ENCODE data around the gene NQO1. TPM values are rescaled to one million over a fixed set of nuclear protein-coding genes. Genes with fewer than 3 reads are reported as not detected.

Gene NQO1
- total RNA-seq, 1 donor from 2014 or later: 11.4 TPM

- Histone ChIP-seq H3K9ac (no peak overlapping the region), H3K36me3 (no peaks in the 10 kb centered on the region), H3K4me3 (no peak overlapping the region), H3K4me1 (peaks cover 16% of the 10 kb centered on the region), H3F3A (ENCODE audit: low read depth) (peaks cover 37% of the 10 kb centered on the region), H3K79me2 (ENCODE audit: low read depth) (peaks cover 11% of the 10 kb centered on the region), H4K20me1 (ENCODE audit: low read depth) (no peaks in the 10 kb centered on the region), H3K27ac (no peak overlapping the region), H3K4me2 (no peak overlapping the region), H3K27me3 (no peaks in the 10 kb centered on the region), H2AFZ (replicated peaks) (no peak overlapping the region), H3K9me3 (ENCODE audit: low read depth) (no peaks in the 10 kb centered on the region)
- TF ChIP-seq EZH2phosphoT487 (IDR thresholded peaks at IDR 0.05): no peak
- TF ChIP-seq CTCF (IDR thresholded peaks at IDR 0.05): no peak
- Mint-ChIP-seq H3K4me3 (peak overlapping the region; percentile 62), H3K4me1 (peaks cover 40% of the 10 kb centered on the region), H3K36me3 (no peaks in the 10 kb centered on the region), H3K27me3 (ENCODE audit: insufficient read depth, low read depth) (no peaks in the 10 kb centered on the region), H3K27ac (peak overlapping the region; percentile 87), H3K9me3 (no peaks in the 10 kb centered on the region)
- no peak for DNase-seq (ENCODE audit: low spot score)
These were observed 1.9 kb downstream of the NQO1 start for GRCh38 chr16:69724414-69724873.

- Histone ChIP-seq H4K20me1 (ENCODE audit: low read depth) (no peaks in the 10 kb centered on the region), H3K9ac (no peak overlapping the region), H3K4me1 (peaks cover 4% of the 10 kb centered on the region), H3K4me2 (no peak overlapping the region), H3F3A (ENCODE audit: low read depth) (peaks cover 20% of the 10 kb centered on the region), H2AFZ (replicated peaks) (no peak overlapping the region), H3K79me2 (ENCODE audit: low read depth) (no peaks in the 10 kb centered on the region), H3K9me3 (ENCODE audit: low read depth) (no peaks in the 10 kb centered on the region), H3K27me3 (no peaks in the 10 kb centered on the region), H3K36me3 (no peaks in the 10 kb centered on the region), H3K4me3 (no peak overlapping the region), H3K27ac (no peak overlapping the region)
- H3K27ac Mint-ChIP-seq: no peak overlapping the region
- peaks cover 21% of the 10 kb centered on the region for H3K4me1 Mint-ChIP-seq
- no peaks in the 10 kb centered on the region for H3K9me3 Mint-ChIP-seq
- H3K27me3 Mint-ChIP-seq (ENCODE audit: insufficient read depth, low read depth): no peaks in the 10 kb centered on the region
- H3K4me3 Mint-ChIP-seq: no peak overlapping the region
- TF ChIP-seq CTCF (IDR thresholded peaks at IDR 0.05): no peak
- TF ChIP-seq EZH2phosphoT487 (IDR thresholded peaks at IDR 0.05): no peak
- TF ChIP-seq EZH2 (IDR thresholded peaks at IDR 0.05): no peak
- no peaks in the 10 kb centered on the region for H3K36me3 Mint-ChIP-seq
- DNase-seq (ENCODE audit: low spot score): no peak
These were observed 4.9 kb downstream of the NQO1 start for GRCh38 chr16:69721441-69721957.

GRCh38 chr16:69720822-69721430 is 5.4 kb downstream of the NQO1 start:
- H3K9me3 Mint-ChIP-seq: no peaks in the 10 kb centered on the region
- H3F3A ChIP-seq (ENCODE audit: low read depth): peaks cover 14% of the 10 kb centered on the region

More at GRCh38 chr16:69720822-69721430, 5.4 kb downstream of the NQO1 start:
- no peak for DNase-seq (ENCODE audit: low spot score)
- no peak overlapping the region for H2AFZ ChIP-seq (replicated peaks)
- TF ChIP-seq CTCF (IDR thresholded peaks at IDR 0.05) (no peak), EZH2phosphoT487 (IDR thresholded peaks at IDR 0.05) (no peak), EZH2 (IDR thresholded peaks at IDR 0.05) (no peak)
- H3K4me2 ChIP-seq: no peak overlapping the region
- no peaks in the 10 kb centered on the region for H3K36me3 ChIP-seq
- no peaks in the 10 kb centered on the region for H3K9me3 ChIP-seq (ENCODE audit: low read depth)
- H3K79me2 ChIP-seq (ENCODE audit: low read depth): no peaks in the 10 kb centered on the region
- no peaks in the 10 kb centered on the region for H3K27me3 Mint-ChIP-seq (ENCODE audit: insufficient read depth, low read depth)
- no peak overlapping the region for H3K4me3 Mint-ChIP-seq
- H3K36me3 Mint-ChIP-seq: no peaks in the 10 kb centered on the region
- H3K27ac ChIP-seq: no peak overlapping the region
- no peak overlapping the region for H3K4me3 ChIP-seq
- no peaks in the 10 kb centered on the region for H4K20me1 ChIP-seq (ENCODE audit: low read depth)
- H3K27ac Mint-ChIP-seq: no peak overlapping the region
- H3K4me1 Mint-ChIP-seq: peaks cover 15% of the 10 kb centered on the region
- H3K9ac ChIP-seq: no peak overlapping the region
- H3K27me3 ChIP-seq: no peaks in the 10 kb centered on the region
- H3K4me1 ChIP-seq: peaks cover 2% of the 10 kb centered on the region
